ENCODE measurements around the gene KLC4. TPM values are rescaled to one million over a fixed set of nuclear protein-coding genes. Genes with fewer than 3 reads are reported as not detected.
"Not testable (repeated sequence)": the region's sequence is repeated elsewhere in the genome, so short reads cannot be mapped to it uniquely, and the experiment has no call there.

KLC4 gene
- total and polyA plus RNA-seq, 12 donors: 17.9 to 43.7 (median 28.3) TPM

DNA sequence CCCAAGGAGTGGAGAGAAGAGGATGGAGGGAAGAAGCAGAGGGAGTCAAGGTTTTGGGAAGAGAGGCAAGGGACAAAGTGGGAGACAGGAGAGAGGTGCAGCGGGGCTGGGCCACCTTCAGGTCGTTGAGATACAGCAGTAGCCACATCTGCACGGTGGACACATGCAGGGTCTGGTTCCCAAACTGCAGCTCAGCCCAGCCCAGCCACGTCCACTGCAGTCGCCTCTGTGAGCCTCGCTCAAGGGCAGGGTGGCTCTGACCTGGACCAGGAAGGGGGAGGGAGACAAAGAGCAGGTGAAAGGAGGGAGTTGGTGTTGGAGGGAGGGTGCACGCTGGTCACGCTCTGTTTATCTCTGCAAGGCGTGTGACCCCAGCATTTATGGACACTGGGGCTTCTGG is 20.7 kb upstream of the KLC4 start:
- WGBS, 2 donors: 81 to 89% methylated on average over 9 of the region's 9 CpGs
- intact Hi-C loops (cut with DNase I): no loop called here
- Histone ChIP-seq H3K4me3 (no peak overlapping the region), H3K27me3 (no peaks in the 10 kb centered on the region), H3K36me3 (peaks cover 0 to 91% (median 18%) of the 10 kb centered on the region in 9 donors), H3K9me3 (no peaks in the 10 kb centered on the region), H3K27ac (no peak overlapping the region), H3K4me1 (peaks cover 0 to 30% (median 17%) of the 10 kb centered on the region in 9 donors)
- ATAC-seq (no peak), DNase-seq (no peak)
- TF ChIP-seq, protein P1, sequence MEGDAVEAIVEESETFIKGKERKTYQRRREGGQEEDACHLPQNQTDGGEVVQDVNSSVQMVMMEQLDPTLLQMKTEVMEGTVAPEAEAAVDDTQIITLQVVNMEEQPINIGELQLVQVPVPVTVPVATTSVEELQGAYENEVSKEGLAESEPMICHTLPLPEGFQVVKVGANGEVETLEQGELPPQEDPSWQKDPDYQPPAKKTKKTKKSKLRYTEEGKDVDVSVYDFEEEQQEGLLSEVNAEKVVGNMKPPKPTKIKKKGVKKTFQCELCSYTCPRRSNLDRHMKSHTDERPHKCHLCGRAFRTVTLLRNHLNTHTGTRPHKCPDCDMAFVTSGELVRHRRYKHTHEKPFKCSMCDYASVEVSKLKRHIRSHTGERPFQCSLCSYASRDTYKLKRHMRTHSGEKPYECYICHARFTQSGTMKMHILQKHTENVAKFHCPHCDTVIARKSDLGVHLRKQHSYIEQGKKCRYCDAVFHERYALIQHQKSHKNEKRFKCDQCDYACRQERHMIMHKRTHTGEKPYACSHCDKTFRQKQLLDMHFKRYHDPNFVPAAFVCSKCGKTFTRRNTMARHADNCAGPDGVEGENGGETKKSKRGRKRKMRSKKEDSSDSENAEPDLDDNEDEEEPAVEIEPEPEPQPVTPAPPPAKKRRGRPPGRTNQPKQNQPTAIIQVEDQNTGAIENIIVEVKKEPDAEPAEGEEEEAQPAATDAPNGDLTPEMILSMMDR (IDR thresholded peaks at IDR 0.05): no peak

DNA sequence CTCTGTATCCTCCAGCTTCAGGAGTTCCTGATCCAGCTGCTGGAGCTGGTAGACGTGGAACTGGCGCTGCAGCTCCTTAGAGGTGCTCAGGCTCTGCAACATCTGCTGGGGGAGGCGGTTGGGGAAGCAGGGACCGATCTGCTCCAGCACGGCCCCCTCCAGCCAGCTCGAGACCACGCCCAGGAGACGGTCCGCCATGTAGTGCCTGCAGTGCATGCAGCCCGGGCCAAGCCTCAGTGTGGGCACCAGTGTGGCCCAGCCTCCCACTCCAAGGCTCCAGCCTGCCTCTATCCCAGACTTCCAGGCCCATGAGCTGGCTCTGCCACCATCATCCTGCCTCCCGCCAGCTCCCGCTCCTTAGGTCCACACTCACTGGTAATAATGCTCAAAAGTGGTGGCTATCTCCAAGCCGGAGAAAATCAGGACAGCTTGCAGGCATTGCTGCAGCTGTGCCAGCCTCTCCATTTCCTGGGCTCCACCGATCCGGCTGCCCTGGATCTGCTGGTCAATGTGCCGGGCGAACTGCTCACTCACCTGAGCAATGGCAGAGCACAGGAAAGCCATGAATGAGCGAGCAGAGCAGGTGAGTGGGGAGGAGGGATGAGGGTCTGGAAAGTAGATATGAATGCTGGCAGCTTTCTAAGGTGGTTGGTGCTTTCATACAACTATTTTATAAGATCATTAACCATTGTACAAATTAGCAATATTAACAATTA is 18.7 kb upstream of the KLC4 start:
- no peaks in the 10 kb centered on the region for H3K27me3 ChIP-seq
- TF ChIP-seq, protein P1 (IDR thresholded peaks at IDR 0.05): no peak
- intact Hi-C loops (cut with DNase I): no loop called here
- WGBS, 2 donors: 93 to 95% methylated on average over 18 of the region's 18 CpGs
- ATAC-seq: no peak
- no peaks in the 10 kb centered on the region for H3K9me3 ChIP-seq
- no peak overlapping the region for H3K4me3 ChIP-seq
- H3K4me1 ChIP-seq: peaks cover 0 to 21% (median 9%) of the 10 kb centered on the region in 9 donors
- no peak for DNase-seq
- H3K27ac ChIP-seq: no peak overlapping the region
- peaks cover 0 to 91% (median 23%) of the 10 kb centered on the region in 9 donors for H3K36me3 ChIP-seq

DNA sequence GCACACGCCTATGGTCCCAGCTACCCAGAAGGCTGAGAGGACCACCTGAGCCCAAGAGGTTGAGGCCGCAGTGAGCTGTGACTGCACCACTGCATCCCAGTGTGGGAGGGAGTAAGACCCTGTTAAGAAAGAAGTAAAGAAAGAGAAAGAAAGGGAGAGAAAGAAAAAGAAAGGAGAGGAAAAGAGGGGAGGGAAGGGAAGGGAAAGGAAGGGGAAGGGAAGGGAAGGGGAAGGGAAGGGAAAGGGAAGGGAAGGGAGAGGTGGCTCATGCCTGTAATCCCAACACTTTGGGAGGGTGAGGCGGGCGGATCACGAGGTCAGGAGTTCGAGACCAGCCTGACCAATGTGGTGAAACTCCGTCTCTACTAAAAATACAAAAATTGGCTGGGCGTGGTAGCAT is 18.0 kb upstream of the KLC4 start:
- H3K9me3 ChIP-seq; ATAC-seq; H3K4me3 ChIP-seq; DNase-seq; H3K27ac ChIP-seq; H3K27me3 ChIP-seq; intact Hi-C loops (cut with DNase I): not testable (repeated sequence)
- H3K4me1 ChIP-seq: peaks cover 0 to 14% (median 6%) of the 10 kb centered on the region in 9 donors
- WGBS, 2 donors: 95 to 97% methylated on average over 8 of the region's 8 CpGs
- H3K36me3 ChIP-seq: peaks cover 0 to 92% (median 23%) of the 10 kb centered on the region in 9 donors

DNA sequence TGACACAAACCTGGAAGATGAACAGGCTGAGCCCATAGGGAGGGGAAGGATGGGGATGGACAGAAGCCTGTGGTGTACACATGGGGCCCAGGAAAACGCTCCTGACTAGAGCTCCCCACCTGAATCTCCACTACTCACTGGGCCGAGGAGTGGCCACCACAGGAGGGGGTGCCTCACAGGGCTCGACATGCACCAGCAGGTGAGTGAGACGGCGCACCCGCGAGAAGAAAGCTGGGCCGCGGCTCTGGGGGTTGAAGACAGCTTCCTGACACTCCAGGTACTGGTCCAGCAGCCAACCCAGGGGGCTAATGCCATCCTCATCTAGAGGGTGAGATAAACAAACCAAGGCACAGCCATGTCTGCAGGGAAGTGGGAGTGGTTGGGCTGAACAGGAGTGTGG is 16.1 kb upstream of the KLC4 start:
- intact Hi-C loops (cut with DNase I): no loop called here
- TF ChIP-seq, protein P1 (IDR thresholded peaks at IDR 0.05): no peak
- no peak for DNase-seq
- no peaks in the 10 kb centered on the region for H3K9me3 ChIP-seq
- no peaks in the 10 kb centered on the region for H3K4me1 ChIP-seq
- H3K4me3 ChIP-seq: no peak overlapping the region
- no peaks in the 10 kb centered on the region for H3K27me3 ChIP-seq
- 94% methylated on average over 9 of the region's 9 CpGs for WGBS, 2 donors
- no peak overlapping the region for H3K27ac ChIP-seq
- no peak for ATAC-seq
- peaks cover 0 to 92% (median 27%) of the 10 kb centered on the region in 9 donors for H3K36me3 ChIP-seq

DNA sequence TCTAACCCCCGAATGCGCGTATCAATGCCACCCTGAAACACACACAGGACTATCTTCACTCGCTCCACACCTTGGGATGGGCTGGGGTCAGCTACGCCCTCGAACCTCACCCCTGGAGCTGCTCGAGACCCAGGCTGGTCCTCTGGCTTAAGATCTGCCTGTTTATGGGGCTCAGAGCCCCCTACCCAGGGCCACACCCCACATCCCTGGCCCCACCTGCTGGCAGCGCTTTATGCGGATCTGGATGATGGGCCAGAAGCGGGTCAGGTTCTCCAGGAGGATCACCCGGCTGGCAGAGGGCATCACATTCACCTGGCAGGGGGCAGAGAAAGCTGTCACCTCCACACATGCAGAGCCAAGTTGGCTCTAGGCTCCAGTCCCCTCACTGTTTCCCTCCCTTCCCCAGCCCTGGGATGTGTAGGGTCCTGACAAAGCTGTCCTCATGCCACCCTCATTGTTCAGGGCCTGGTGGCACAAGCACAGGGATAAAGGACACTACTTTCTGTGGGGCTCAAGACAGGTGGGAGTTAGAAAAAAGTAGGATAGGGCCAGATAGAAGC is 14.0 kb upstream of the KLC4 start:
- H3K4me1 ChIP-seq: no peaks in the 10 kb centered on the region
- TF ChIP-seq, protein P1 (IDR thresholded peaks at IDR 0.05): no peak
- H3K9me3 ChIP-seq: no peaks in the 10 kb centered on the region
- no peak for ATAC-seq
- no peak overlapping the region for H3K27ac ChIP-seq
- intact Hi-C loops (cut with DNase I): no loop called here
- peaks cover 0 to 91% (median 21%) of the 10 kb centered on the region in 9 donors for H3K36me3 ChIP-seq
- no peak overlapping the region for H3K4me3 ChIP-seq
- H3K27me3 ChIP-seq: no peaks in the 10 kb centered on the region
- no peak for DNase-seq
- 92 to 94% methylated on average over 11 of the region's 11 CpGs for WGBS, 2 donors

Measured in heart right ventricle (tissue), 16 donors.